HepG2 (cell line): ENCODE measurements around the gene HNRNPR. TPM values are rescaled to one million over a fixed set of nuclear protein-coding genes. Genes with fewer than 3 reads are reported as not detected.
A peak's percentile ranks its signal among the peaks of the same experiment; 100 is the strongest.

Experiments
- ATAC-seq: fragments of 200-7000 bp; cut with Tn5 transposase; 3 replicates; pipeline ENCODE4 v1.9.1; 2020; ENCODE audit warnings: mild to moderate bottlenecking, moderate library complexity
- BruUV-seq: library from RNA; stranded (reverse); fragments of 400-500 nt; replicated peaks from 2 replicates; lab custom pipeline; 2021; lab: Mats Ljungman, UMichigan
- CTCF ChIA-PET: fragments of 300-600 bp; formaldehyde crosslinking; extraction: SDS; loops from one replicate; lab custom pipeline; 2021; ENCODE audit warnings: low total read pairs, inconsistent platforms, low intra/inter-chr PET ratio; lab: Yijun Ruan, JAX
- POLR2A ChIA-PET: fragments of 350-600 bp; sonication (Branson Sonifier 250); formaldehyde crosslinking; loops from one replicate; lab custom pipeline; 2020; ENCODE audit warnings: antibody characterized with exemption, inconsistent platforms; lab: Yijun Ruan, JAX
- DNase-seq: peaks from one replicate; pipeline ENCODE4 v3.0.0-alpha.2; 2015; ENCODE audit warnings: low spot score
- FAIRE-seq: peaks from 3 replicates; lab custom pipeline; 2011; peaks lifted over from hg19 to GRCh38; lab: Jason Lieb, UNC
- H2AFZ ChIP-seq: one replicate; pipeline ENCODE4 v1.6.1; 2011; ENCODE audit warnings: low read length, inconsistent platforms
- H3K27ac ChIP-seq: fragments of 300-600 bp; 3 replicates; pipeline ENCODE4 v1.8.0; 2011; ENCODE audit warnings: mixed run types, mild to moderate bottlenecking, mixed read lengths, low read length, inconsistent platforms; ENCODE audit not compliant: insufficient read depth; ENCODE audit errors: extremely low read length
- H3K27me3 ChIP-seq, 2 experiments: fragments of 200-600 bp in 1 of 2; 2 replicates in 1 of 2; 3 replicates in 1 of 2; pipeline versions ENCODE4 v1.6.0 to v1.8.0; 2011; ENCODE audit warnings: low read length in 2 of 2, mild to moderate bottlenecking in 2 of 2, moderate library complexity in 2 of 2, inconsistent platforms in 1 of 2; ENCODE audit not compliant: insufficient read depth in 2 of 2, control insufficient read depth in 1 of 2
- H3K36me3 ChIP-seq, 2 experiments: fragments of 200-600 bp in 1 of 2; replicated peaks in 1 of 2; 2 replicates in 1 of 2; 3 replicates in 1 of 2; pipeline versions ENCODE4 v1.5.1 to v1.8.0; 2011; ENCODE audit warnings: low read length in 2 of 2, inconsistent platforms in 1 of 2; ENCODE audit not compliant: insufficient read depth in 2 of 2, control insufficient read depth in 1 of 2
- H3K4me1 ChIP-seq: 2 replicates; pipeline ENCODE4 v1.5.1; 2012; ENCODE audit warnings: low read length, inconsistent platforms; ENCODE audit not compliant: insufficient read depth
- H3K4me2 ChIP-seq: 2 replicates; pipeline ENCODE4 v1.6.0; 2011; ENCODE audit warnings: low read depth, low read length, inconsistent platforms
- H3K4me3 ChIP-seq, 3 experiments: fragments of 200-600 bp in 1 of 3; sonication (generic), shearing (Covaris generic) in 1 of 3; replicated peaks in 1 of 3; 2 replicates each; pipeline ENCODE4 v1.5.1; 2011 to 2016; ENCODE audit warnings: low read length in 3 of 3, inconsistent platforms in 2 of 3, low read depth in 2 of 3, mild to moderate bottlenecking in 2 of 3, control low read depth in 1 of 3, mixed read lengths in 1 of 3; ENCODE audit not compliant: insufficient read depth in 1 of 3
- H3K79me2 ChIP-seq: one replicate; pipeline ENCODE4 v1.6.1; 2011; ENCODE audit warnings: low read length, inconsistent platforms; ENCODE audit not compliant: insufficient read depth
- H3K9ac ChIP-seq: 2 replicates; pipeline ENCODE4 v1.6.0; 2011; ENCODE audit warnings: mild to moderate bottlenecking, low read depth, low read length, inconsistent platforms; ENCODE audit not compliant: insufficient read depth
- H3K9me3 ChIP-seq: 2 replicates; pipeline ENCODE4 v1.5.1; 2012; ENCODE audit warnings: mild to moderate bottlenecking, low read length
- H4K20me1 ChIP-seq: 2 replicates; pipeline ENCODE4 v1.6.0; 2011; ENCODE audit warnings: inconsistent platforms, mild to moderate bottlenecking, low read length, moderate library complexity; ENCODE audit not compliant: insufficient read depth
- ATF1 ChIP-seq: IDR thresholded peaks from 2 replicates; pipeline ENCODE4 v1.6.1; 2016; ENCODE audit warnings: mild to moderate bottlenecking, control low read depth
- ATRX ChIP-seq: sonication (generic); formaldehyde crosslinking; IDR thresholded peaks from 2 replicates; pipeline ENCODE4 v1.4.0; 2020; ENCODE audit warnings: missing genetic modification reagents, borderline replicate concordance
- MEF2D ChIP-seq: sonication (generic); formaldehyde crosslinking; IDR thresholded peaks from 2 replicates; pipeline ENCODE4 v1.5.1; 2020; ENCODE audit warnings: mild to moderate bottlenecking, missing genetic modification reagents
- SAFB2 ChIP-seq: sonication (generic); formaldehyde crosslinking; IDR thresholded peaks from 2 replicates; pipeline ENCODE4 v1.5.1; 2020; ENCODE audit warnings: missing genetic modification reagents, low read depth, mild to moderate bottlenecking, borderline replicate concordance
- SRSF9 ChIP-seq: fragments of 200-400 bp; formaldehyde crosslinking; IDR thresholded peaks from 2 replicates; pipeline ENCODE4 v1.6.1; 2018; ENCODE audit warnings: borderline replicate concordance, mild to moderate bottlenecking, low read depth, low read length; ENCODE audit not compliant: insufficient read depth, poor library complexity, severe bottlenecking
- XRCC5 ChIP-seq: fragments of 200-400 bp; formaldehyde crosslinking; optimal IDR thresholded peaks from 2 replicates; pipeline ENCODE3; 2017; ENCODE audit warnings: mild to moderate bottlenecking, low read length
- ZNF234 ChIP-seq: sonication (generic); formaldehyde crosslinking; conservative IDR thresholded peaks from 2 replicates; pipeline ENCODE4 v1.5.1; 2020; ENCODE audit warnings: mild to moderate bottlenecking, missing genetic modification reagents
- ZNF274 ChIP-seq: sonication (generic); formaldehyde crosslinking; IDR thresholded peaks from 2 replicates; pipeline ENCODE4 v1.5.1; 2020; ENCODE audit warnings: mild to moderate bottlenecking, missing genetic modification reagents
- WGBS: methylation state at CpG from one replicate; pipeline ENCODE4 v1.1.6; 2017; ENCODE audit warnings: low lambda C conversion rate; 5-methylcytosine and 5-hydroxymethylcytosine counted together
- in situ Hi-C: cut with HindIII; loops from 2 replicates; pipeline ENCODE4 v1.10.0; 2017; ENCODE audit warnings: low pct_unique_long_range_greater_than_20kb; ENCODE audit not compliant: extremely low pct_ligation_motif_present
- intact Hi-C: fragments of 100-400 bp; cut with micrococcal nuclease; formaldehyde crosslinking; loops from one replicate; pipeline ENCODE4 v1.10.0; 2022; ENCODE audit not compliant: unreplicated experiment
- polyA plus RNA-seq, 8 experiments: library from polyadenylated mRNA; depleted of rRNA in 3 of 8; stranded (reverse) in 7 of 8; unstranded in 1 of 8; fragments of >200 nt; fragmentation: Illumina TruSeq in 4 of 8; extraction: Trizol in 4 of 8; gene quantifications; 2 replicates each; pipeline versions ENCODE4 v1.2.1 to v1.2.3, GENCODE V29; 2011 to 2016; ENCODE audit warnings: low read depth in 4 of 8, missing spikeins in 1 of 8, mixed read lengths in 1 of 8; ENCODE audit not compliant: insufficient read depth in 1 of 8
- total RNA-seq, 5 experiments: library from RNA; depleted of rRNA; stranded (reverse); fragments of >200 nt; fragmentation: Illumina TruSeq; extraction: Trizol; gene quantifications; 2 replicates each; pipeline ENCODE4 v1.2.3, GENCODE V29; 2016; ENCODE audit warnings: low read depth in 1 of 5
- TF ChIP-seq, protein P1 (sequence below): sonication (generic); formaldehyde crosslinking; conservative IDR thresholded peaks from 2 replicates; pipeline ENCODE4 v1.4.0; 2020; ENCODE audit warnings: mild to moderate bottlenecking, missing genetic modification reagents, moderate library complexity
- TF ChIP-seq, protein P2 (sequence below): sonication (generic); formaldehyde crosslinking; IDR thresholded peaks from 2 replicates; pipeline ENCODE4 v1.8.0; 2022; ENCODE audit warnings: mild to moderate bottlenecking, missing genetic modification reagents, moderate library complexity
- TF ChIP-seq, protein P3 (sequence below): sonication (generic); formaldehyde crosslinking; IDR thresholded peaks from 2 replicates; pipeline ENCODE4 v1.4.0; 2020; ENCODE audit warnings: missing genetic modification reagents; ENCODE audit errors: not compliant biosample characterization
- TF ChIP-seq, protein P4 (sequence below): sonication (generic); formaldehyde crosslinking; conservative IDR thresholded peaks from 2 replicates; pipeline ENCODE4 v1.5.0; 2020; ENCODE audit warnings: missing genetic modification reagents

The HNRNPR gene
- total and polyA plus RNA-seq, 2 of the 13 experiments (the other 11 are each of a cell fraction or from before 2014, with no cell fraction given), result 133 to 216 TPM

DNA sequence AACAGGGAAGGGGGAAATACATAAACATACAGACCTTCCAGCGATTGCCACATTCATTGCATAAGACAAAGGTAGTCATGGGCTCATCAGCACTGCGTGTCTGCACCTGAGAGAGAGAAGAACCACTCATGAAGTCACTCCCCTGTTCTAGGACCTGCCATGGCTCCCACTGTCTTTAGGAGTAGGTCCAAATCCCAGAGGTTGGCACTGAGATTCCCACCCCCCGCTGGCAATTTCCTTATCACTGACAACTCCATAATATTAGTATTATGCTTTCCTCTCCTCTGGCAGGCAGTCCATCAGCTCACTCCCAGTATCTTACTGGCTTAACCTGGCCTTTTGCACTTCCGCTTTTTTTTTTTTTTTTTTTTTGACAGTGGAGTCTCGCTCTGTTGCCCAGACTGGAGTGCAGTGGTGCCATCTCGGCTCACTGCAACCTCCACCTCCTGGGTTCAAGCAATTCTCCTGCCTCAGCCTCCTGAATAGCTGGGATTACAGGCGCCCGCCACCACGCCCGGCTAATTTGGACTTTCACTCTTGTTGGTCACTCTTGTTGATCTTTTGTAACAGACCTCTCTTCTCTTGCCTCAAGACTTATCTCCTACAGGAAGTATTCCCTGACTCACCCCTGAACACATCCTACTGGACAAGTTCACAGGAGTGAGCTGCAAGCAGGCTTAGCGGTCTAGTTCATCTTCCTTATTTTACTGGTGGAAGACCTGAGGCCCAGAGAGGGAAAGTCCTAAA is 40.4 kb upstream of the HNRNPR start (continued):
- TF ChIP-seq, protein P1, sequence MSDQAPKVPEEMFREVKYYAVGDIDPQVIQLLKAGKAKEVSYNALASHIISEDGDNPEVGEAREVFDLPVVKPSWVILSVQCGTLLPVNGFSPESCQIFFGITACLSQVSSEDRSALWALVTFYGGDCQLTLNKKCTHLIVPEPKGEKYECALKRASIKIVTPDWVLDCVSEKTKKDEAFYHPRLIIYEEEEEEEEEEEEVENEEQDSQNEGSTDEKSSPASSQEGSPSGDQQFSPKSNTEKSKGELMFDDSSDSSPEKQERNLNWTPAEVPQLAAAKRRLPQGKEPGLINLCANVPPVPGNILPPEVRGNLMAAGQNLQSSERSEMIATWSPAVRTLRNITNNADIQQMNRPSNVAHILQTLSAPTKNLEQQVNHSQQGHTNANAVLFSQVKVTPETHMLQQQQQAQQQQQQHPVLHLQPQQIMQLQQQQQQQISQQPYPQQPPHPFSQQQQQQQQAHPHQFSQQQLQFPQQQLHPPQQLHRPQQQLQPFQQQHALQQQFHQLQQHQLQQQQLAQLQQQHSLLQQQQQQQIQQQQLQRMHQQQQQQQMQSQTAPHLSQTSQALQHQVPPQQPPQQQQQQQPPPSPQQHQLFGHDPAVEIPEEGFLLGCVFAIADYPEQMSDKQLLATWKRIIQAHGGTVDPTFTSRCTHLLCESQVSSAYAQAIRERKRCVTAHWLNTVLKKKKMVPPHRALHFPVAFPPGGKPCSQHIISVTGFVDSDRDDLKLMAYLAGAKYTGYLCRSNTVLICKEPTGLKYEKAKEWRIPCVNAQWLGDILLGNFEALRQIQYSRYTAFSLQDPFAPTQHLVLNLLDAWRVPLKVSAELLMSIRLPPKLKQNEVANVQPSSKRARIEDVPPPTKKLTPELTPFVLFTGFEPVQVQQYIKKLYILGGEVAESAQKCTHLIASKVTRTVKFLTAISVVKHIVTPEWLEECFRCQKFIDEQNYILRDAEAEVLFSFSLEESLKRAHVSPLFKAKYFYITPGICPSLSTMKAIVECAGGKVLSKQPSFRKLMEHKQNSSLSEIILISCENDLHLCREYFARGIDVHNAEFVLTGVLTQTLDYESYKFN (CRISPR knock-in tag), result 0 out of 2 replicates have a peak, but pooled peaks have one; percentile 23

DNA sequence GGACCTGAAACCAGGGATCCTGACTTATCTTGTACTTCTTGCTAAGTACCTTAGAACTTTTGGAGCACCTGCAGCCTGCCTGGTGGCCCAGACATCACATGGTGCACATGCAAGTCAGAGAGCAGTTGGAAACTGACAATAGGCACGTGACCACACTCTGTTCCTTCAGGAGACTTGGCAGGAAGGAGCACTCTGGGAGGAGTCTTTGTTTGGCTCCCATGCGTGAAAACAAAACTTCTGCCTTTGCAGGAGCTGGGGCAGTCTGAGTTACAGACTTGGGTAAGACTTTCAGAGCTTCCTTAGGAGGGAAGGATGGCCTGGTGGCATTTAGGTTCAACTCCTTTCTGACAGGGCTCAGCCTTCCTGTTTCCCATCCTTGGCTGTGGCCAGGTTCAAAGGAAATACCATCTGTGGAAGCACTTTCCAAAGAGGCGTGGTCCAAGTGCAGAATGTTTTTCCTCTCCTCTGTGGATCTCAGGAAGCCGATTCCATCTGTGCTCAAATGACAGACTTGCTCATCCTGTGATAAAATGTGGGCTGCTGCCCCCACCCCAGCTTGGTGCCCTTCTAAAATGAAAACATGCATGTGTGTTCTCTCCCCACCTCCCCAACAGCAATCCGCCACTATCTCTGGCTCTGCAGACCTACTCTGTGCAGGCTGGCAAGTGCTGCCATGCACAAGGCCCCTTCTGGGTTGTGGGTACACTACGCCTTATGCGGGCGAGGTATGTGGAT is 39.7 kb upstream of the HNRNPR start:
- WGBS, result 99% methylated on average over 8 of the region's 8 CpGs
- Histone ChIP-seq H3K9me3 (no peaks in the 10 kb centered on the region), H3K79me2 (no peaks in the 10 kb centered on the region), H4K20me1 (no peaks in the 10 kb centered on the region), H2AFZ (no peak overlapping the region), H3K4me2 (no peak overlapping the region), H3K4me3 (no peak overlapping the region), H3K4me1 (peaks cover 14% of the 10 kb centered on the region), H3K9ac (no peak overlapping the region), H3K36me3 (peaks cover 12 to 28% of the 10 kb centered on the region in 2 experiments; a peak in 4 of 5 replicates), H3K27ac (no peak overlapping the region), H3K27me3 (no peaks in the 10 kb centered on the region)
- no peak for ATAC-seq
- intact Hi-C loops, result no loop called here
- BruUV-seq, result TSS peak; percentile 30
- ChIA-PET POLR2A (interaction anchor here (1.4 kb wide), 1 partner anchor 39 kb away, joined by 5 read pairs; the partner anchor contains the start of gene HNRNPR), CTCF (no interaction called here)
- no peak for DNase-seq
- in situ Hi-C loops, result no loop called here
- FAIRE-seq, result no peak
- TF ChIP-seq SRSF9 (no peak), ATF1 (CRISPR knock-in tag) (no peak), MEF2D (CRISPR knock-in tag) (no peak), ATRX (no peak), XRCC5 (no peak), ZNF274 (no peak), SAFB2 (CRISPR knock-in tag) (no peak), ZNF234 (CRISPR knock-in tag) (no peak)
- TF ChIP-seq, protein P2, sequence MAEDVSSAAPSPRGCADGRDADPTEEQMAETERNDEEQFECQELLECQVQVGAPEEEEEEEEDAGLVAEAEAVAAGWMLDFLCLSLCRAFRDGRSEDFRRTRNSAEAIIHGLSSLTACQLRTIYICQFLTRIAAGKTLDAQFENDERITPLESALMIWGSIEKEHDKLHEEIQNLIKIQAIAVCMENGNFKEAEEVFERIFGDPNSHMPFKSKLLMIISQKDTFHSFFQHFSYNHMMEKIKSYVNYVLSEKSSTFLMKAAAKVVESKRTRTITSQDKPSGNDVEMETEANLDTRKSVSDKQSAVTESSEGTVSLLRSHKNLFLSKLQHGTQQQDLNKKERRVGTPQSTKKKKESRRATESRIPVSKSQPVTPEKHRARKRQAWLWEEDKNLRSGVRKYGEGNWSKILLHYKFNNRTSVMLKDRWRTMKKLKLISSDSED, result no peak
- TF ChIP-seq, protein P3, sequence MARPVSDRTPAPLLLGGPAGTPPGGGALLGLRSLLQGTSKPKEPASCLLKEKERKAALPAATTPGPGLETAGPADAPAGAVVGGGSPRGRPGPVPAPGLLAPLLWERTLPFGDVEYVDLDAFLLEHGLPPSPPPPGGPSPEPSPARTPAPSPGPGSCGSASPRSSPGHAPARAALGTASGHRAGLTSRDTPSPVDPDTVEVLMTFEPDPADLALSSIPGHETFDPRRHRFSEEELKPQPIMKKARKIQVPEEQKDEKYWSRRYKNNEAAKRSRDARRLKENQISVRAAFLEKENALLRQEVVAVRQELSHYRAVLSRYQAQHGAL, result no peak
- TF ChIP-seq, protein P4, sequence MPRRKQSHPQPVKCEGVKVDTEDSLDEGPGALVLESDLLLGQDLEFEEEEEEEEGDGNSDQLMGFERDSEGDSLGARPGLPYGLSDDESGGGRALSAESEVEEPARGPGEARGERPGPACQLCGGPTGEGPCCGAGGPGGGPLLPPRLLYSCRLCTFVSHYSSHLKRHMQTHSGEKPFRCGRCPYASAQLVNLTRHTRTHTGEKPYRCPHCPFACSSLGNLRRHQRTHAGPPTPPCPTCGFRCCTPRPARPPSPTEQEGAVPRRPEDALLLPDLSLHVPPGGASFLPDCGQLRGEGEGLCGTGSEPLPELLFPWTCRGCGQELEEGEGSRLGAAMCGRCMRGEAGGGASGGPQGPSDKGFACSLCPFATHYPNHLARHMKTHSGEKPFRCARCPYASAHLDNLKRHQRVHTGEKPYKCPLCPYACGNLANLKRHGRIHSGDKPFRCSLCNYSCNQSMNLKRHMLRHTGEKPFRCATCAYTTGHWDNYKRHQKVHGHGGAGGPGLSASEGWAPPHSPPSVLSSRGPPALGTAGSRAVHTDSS (CRISPR knock-in tag), result no peak
